Measurements from ENCODE around the gene KCNMB4.

The KCNMB4 gene

DNA sequence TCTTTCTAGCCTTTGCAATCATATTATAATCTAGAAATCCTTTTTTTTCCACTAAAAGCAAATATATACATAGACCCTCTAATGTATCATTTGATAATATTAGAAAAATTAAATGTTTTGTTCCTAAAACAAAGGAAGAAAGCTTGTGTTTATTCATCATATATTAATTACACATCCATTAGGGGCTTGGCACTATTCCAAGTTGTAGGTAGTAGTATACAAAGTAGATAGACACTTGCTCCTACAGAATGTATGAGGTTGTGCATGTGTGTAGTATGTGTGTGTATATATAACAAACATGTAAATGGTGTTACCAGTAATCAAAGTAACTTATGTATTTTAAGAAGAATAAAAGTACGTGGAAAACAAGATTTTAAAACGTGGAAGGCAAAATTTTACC, 15.0 kb upstream of the KCNMB4 start:
- Histone ChIP-seq H3K4me3 (replicated peaks; ENCODE audit: insufficient read depth, low read length) (no peak overlapping the region), H3K27ac (replicated peaks) (no peak overlapping the region), H3K27me3 (ENCODE audit: insufficient read depth, poor library complexity, severe bottlenecking) (no peaks in the 10 kb centered on the region)
- TF ChIP-seq, protein P1, sequence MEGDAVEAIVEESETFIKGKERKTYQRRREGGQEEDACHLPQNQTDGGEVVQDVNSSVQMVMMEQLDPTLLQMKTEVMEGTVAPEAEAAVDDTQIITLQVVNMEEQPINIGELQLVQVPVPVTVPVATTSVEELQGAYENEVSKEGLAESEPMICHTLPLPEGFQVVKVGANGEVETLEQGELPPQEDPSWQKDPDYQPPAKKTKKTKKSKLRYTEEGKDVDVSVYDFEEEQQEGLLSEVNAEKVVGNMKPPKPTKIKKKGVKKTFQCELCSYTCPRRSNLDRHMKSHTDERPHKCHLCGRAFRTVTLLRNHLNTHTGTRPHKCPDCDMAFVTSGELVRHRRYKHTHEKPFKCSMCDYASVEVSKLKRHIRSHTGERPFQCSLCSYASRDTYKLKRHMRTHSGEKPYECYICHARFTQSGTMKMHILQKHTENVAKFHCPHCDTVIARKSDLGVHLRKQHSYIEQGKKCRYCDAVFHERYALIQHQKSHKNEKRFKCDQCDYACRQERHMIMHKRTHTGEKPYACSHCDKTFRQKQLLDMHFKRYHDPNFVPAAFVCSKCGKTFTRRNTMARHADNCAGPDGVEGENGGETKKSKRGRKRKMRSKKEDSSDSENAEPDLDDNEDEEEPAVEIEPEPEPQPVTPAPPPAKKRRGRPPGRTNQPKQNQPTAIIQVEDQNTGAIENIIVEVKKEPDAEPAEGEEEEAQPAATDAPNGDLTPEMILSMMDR (IDR thresholded peaks at IDR 0.05; ENCODE audit: insufficient read depth, low read length) = no peak
- TF ChIP-seq POLR2AphosphoS5 (IDR thresholded peaks at IDR 0.05; ENCODE audit: low read depth) = no peak
- no peak for TF ChIP-seq GABPA (IDR thresholded peaks at IDR 0.05; ENCODE audit: low read depth)
- TF ChIP-seq, protein P2, sequence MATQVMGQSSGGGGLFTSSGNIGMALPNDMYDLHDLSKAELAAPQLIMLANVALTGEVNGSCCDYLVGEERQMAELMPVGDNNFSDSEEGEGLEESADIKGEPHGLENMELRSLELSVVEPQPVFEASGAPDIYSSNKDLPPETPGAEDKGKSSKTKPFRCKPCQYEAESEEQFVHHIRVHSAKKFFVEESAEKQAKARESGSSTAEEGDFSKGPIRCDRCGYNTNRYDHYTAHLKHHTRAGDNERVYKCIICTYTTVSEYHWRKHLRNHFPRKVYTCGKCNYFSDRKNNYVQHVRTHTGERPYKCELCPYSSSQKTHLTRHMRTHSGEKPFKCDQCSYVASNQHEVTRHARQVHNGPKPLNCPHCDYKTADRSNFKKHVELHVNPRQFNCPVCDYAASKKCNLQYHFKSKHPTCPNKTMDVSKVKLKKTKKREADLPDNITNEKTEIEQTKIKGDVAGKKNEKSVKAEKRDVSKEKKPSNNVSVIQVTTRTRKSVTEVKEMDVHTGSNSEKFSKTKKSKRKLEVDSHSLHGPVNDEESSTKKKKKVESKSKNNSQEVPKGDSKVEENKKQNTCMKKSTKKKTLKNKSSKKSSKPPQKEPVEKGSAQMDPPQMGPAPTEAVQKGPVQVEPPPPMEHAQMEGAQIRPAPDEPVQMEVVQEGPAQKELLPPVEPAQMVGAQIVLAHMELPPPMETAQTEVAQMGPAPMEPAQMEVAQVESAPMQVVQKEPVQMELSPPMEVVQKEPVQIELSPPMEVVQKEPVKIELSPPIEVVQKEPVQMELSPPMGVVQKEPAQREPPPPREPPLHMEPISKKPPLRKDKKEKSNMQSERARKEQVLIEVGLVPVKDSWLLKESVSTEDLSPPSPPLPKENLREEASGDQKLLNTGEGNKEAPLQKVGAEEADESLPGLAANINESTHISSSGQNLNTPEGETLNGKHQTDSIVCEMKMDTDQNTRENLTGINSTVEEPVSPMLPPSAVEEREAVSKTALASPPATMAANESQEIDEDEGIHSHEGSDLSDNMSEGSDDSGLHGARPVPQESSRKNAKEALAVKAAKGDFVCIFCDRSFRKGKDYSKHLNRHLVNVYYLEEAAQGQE (IDR thresholded peaks at IDR 0.05; ENCODE audit: insufficient replicate concordance, low read depth) = no peak
- TF ChIP-seq SPI1 (IDR thresholded peaks at IDR 0.05; ENCODE audit: borderline replicate concordance, low read depth) = no peak
- no peak for DNase-seq (ENCODE audit: low read depth in 1 of 2, low spot score in 1 of 2)

DNA sequence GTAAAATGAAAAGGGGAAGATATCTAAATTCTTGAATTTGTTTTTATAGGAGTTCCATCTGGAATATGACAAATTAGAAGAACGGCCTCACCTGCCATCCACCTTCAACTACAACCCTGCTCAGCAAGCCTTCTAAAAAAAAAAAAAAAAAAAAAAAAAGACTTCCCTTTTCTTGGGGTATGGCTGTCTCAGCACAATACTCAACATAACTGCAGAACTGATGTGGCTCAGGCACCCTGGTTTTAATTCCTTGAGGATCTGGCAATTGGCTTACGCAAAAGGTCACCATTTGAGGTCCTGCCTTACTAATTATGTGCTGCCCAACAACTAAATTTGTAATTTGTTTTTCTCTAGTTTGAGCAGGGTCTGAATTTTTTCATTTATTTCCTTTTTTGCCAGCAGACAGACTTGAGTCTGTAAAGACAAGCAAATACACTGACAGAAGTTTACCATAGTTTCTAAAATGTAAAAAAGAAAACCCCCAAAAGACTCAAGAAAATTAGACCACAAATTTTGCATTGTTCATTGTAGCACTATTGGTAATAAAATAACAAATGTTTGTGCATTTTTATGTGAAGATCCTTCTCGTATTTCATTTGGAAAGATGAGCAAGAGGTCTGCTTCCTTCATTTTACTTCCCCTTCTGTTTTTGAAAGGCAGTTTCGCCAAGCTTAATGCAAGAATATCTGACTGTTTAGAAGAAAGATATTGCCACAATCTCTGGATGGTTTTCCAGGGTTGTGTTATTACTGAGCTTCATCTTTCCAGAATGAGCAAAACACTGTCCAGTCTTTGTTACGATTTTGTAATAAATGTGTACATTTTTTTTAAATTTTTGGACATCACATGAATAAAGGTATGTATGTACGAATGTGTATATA, 12.1 kb upstream of the KCNMB4 start:
- peak in 1 of 2 experiments; percentile 35 for DNase-seq (ENCODE audit: low read depth in 1 of 2, low spot score in 1 of 2)
- Histone ChIP-seq H3K27me3 (ENCODE audit: insufficient read depth, poor library complexity, severe bottlenecking) (no peaks in the 10 kb centered on the region), H3K4me3 (replicated peaks; ENCODE audit: insufficient read depth, low read length) (no peak overlapping the region), H3K27ac (replicated peaks) (peak overlapping the region; percentile 51)
- TF ChIP-seq, protein P1 (IDR thresholded peaks at IDR 0.05; ENCODE audit: insufficient read depth, low read length) = no peak
- TF ChIP-seq POLR2AphosphoS5 (IDR thresholded peaks at IDR 0.05; ENCODE audit: low read depth) = no peak
- TF ChIP-seq SPI1 (IDR thresholded peaks at IDR 0.05; ENCODE audit: borderline replicate concordance, low read depth) = peak; percentile 86
- TF ChIP-seq, protein P2 (IDR thresholded peaks at IDR 0.05; ENCODE audit: insufficient replicate concordance, low read depth) = no peak
- TF ChIP-seq GABPA (IDR thresholded peaks at IDR 0.05; ENCODE audit: low read depth) = no peak

DNA sequence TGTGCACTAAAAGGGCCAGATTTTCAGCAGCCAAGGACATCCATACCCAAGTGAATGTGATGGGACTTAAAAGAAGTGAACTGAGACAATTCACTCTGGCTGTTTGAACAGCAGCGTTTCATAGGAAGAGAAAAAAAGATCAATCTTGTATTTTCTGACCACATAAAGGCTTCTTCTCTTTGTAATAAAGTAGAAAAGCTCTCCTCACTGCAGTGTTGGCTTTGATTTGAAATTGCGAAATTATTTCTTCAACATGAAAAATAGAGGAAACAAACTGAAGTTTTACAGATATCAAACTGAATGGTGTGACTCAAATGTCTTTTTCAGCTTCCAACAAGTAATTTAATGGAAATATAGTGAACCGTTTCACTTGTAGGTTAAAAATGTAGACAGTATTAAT, 11.3 kb upstream of the KCNMB4 start:
- no peak for DNase-seq (ENCODE audit: low read depth in 1 of 2, low spot score in 1 of 2)

More for the DNA sequence above, 11.3 kb upstream of the KCNMB4 start:
- TF ChIP-seq GABPA (IDR thresholded peaks at IDR 0.05; ENCODE audit: low read depth) (no peak), POLR2AphosphoS5 (IDR thresholded peaks at IDR 0.05; ENCODE audit: low read depth) (no peak), SPI1 (IDR thresholded peaks at IDR 0.05; ENCODE audit: borderline replicate concordance, low read depth) (no peak)
- TF ChIP-seq, protein P1 (IDR thresholded peaks at IDR 0.05; ENCODE audit: insufficient read depth, low read length) = no peak
- TF ChIP-seq, protein P2 (IDR thresholded peaks at IDR 0.05; ENCODE audit: insufficient replicate concordance, low read depth) = no peak
- Histone ChIP-seq H3K4me3 (replicated peaks; ENCODE audit: insufficient read depth, low read length) (no peak overlapping the region), H3K27ac (replicated peaks) (no peak overlapping the region), H3K27me3 (ENCODE audit: insufficient read depth, poor library complexity, severe bottlenecking) (no peaks in the 10 kb centered on the region)

Measured in HL-60 (cell line).